GM12875 (cell line): Measurements from ENCODE around the gene IL10RA.

Experiments used
- H3K4me3 ChIP-seq: one replicate; pipeline ENCODE4 v1.5.1; 2011; ENCODE audit warnings: low read depth, low read length, control low read depth
- CTCF ChIP-seq: IDR thresholded peaks from 2 replicates; pipeline ENCODE4 v1.5.1; 2011; ENCODE audit warnings: low read depth, mild to moderate bottlenecking, control low read depth, inconsistent platforms, low read length, moderate library complexity, borderline replicate concordance; ENCODE audit not compliant: insufficient read depth

IL10RA gene

GRCh38 chr11:118017631-118018315 lies 31.6 kb downstream of the IL10RA start:
- TF ChIP-seq CTCF: no peak

GRCh38 chr11:118018401-118018800 lies 32.2 kb downstream of the IL10RA start:
- no peak for TF ChIP-seq CTCF
- H3K4me3 ChIP-seq: no peak overlapping the region

More at GRCh38 chr11:118017631-118018315, 31.6 kb downstream of the IL10RA start:
- no peak overlapping the region for H3K4me3 ChIP-seq

- H3K4me3 ChIP-seq: no peak overlapping the region
- no peak for TF ChIP-seq CTCF
Measured at GRCh38 chr11:118021146-118021545, 35.0 kb downstream of the IL10RA start.

- no peak overlapping the region for H3K4me3 ChIP-seq
- 0 out of 2 replicates have a peak, but pooled peaks have one; percentile 4 for TF ChIP-seq CTCF
Measured at GRCh38 chr11:118027694-118028093, 41.5 kb downstream of the IL10RA start.

GRCh38 chr11:118028626-118029025 lies 42.4 kb downstream of the IL10RA start:
- H3K4me3 ChIP-seq: no peak overlapping the region
- no peak for TF ChIP-seq CTCF

- TF ChIP-seq CTCF: no peak
- H3K4me3 ChIP-seq: no peak overlapping the region
Measured at GRCh38 chr11:118033443-118033842, 47.2 kb downstream of the IL10RA start.

- no peak overlapping the region for H3K4me3 ChIP-seq
- TF ChIP-seq CTCF: no peak
Measured at GRCh38 chr11:118042141-118042540, 55.9 kb downstream of the IL10RA start.
